Stimulated activated CD4-positive, alpha-beta T cell treated with anti-CD3 and anti-CD28 coated beads, Interleukin-1b, Interleukin-23, amount 100 ng/mL, for 1 hour (primary cell): ENCODE data around the gene CCDC102A.
"Not testable (repeated sequence)": the region's sequence is repeated elsewhere in the genome, so short reads cannot be mapped to it uniquely, and the experiment has no call there.

ENCODE experiments used
- DNase-seq, 2 donors: peaks; one replicate each; pipeline ENCODE4 v3.0.0-alpha.2; 2020; ENCODE audit warnings: low read depth in 2 of 2

CCDC102A gene

DNA sequence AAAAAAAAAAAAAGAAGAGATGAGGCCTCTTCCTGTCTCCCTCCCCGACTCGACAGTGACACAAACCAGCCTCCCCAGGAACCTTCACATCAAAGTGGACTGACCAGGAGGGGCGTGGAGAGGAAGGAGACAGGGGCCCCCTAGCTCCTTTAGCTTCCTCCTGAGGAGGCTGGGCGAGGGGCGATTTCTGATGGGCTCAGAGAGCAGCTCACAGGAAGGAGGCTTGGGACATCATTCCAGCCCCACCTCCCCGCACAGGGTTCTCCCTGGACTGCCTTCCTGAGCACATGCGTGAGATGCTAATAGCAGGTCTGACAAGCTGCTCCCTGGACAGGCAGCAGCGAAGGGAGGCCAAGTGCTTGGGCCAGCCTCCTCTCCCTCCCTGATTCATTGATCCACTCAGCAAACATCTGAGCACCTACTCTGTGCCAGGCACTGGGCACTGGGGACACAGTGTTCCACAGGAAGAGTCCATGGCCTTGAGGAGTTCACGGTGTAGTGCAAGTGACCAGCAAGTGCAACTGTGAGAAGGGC, 35.7 kb downstream of the CCDC102A start:
- no peak for DNase-seq

DNA sequence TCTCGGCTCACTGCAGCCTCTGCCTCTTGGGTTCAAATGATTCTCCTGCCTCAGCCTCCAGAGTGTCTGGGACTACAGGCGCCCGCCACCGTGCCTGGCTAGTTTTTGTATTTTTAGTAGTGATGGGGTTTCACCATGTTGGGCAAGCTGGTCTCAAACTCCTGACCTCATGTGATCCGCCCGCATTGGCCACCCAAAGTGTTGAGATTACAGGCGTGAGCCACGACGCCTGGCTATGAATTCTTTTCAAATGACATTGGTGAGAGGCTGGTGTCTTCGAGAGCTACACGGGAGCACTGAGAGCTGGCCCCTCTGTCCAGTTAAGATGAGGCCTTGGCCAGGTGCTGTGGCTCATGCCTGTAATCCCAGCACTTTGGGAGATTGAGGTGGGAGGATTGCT, 36.4 kb downstream of the CCDC102A start:
- not testable (repeated sequence) for DNase-seq

DNA sequence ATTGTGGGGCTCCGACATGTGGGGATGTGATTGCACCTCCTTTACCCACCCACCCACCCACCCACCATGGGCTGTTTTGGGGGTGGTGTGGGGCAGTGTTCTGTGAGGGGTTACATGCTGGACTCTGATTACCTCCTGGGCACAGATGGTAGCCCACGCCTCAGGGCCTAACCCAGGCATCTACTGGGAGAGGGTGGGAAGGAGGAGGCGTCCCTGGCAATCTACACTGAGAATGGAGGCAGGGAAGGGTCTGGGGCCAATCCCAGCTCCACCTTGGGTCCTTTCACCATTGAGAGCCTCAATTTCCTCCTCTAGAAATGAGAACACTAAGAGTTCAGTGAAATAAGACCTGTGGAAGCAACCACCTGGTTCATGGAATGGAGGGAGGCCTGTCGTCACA, 38.3 kb downstream of the CCDC102A start:
- no peak for DNase-seq

DNA sequence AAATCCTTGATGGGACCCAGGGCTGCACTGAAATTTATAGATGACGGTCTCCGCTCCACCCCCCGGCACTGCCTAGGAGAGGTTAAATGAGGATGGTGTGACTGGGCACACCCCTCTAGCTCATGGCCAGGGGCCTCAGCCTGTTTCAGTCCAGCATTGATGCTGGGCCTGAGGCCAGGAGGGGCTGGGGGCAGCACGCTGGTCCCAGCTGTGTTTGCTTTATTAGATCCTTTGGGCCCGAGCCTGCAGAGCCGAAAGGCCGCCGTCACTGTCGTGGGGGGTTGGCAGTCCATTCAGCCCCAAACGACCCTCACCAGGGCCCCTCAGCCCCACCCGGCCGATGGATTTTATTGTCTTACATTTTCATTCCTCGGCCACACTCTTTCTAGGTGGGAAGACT, 39.2 kb downstream of the CCDC102A start:
- no peak for DNase-seq

DNA sequence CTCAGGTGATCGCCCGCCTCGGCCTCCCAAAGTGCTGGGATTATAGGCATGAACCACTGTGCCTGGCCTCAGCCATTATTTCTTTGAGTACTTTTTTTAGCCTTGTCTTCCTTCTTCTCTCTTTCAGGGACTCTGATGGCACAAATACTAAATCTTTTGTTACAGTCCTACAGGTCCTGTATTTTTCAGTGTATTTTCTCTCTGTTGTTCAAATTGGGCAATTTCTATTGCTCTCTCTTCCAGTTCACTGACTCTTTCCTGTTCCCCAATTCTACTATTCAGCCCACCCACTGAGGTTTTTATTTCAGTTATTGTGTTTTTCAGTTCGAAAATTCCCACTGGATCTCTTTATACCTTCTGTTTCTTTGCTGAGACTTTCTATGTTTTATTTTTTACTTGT, 42.6 kb downstream of the CCDC102A start:
- no peak for DNase-seq

DNA sequence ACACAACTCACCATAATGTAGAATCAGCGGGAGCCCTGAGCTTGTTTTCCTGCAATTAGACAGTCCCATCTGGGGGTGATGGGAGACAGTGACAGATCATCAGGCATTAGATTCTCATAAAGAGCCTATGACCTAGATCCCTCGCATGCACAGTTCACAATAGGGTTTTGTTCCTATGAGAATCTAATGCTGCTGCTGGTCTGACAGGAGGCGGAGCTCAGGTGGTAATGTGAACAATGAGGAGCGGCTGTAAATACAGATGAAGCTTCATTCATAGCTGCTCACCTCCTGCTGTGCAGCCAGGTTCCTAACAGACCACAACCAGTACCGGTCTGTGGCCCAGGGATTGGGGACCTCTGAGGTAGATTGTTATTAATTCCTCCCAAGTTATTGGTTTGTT, 47.1 kb downstream of the CCDC102A start:
- DNase-seq = no peak

DNA sequence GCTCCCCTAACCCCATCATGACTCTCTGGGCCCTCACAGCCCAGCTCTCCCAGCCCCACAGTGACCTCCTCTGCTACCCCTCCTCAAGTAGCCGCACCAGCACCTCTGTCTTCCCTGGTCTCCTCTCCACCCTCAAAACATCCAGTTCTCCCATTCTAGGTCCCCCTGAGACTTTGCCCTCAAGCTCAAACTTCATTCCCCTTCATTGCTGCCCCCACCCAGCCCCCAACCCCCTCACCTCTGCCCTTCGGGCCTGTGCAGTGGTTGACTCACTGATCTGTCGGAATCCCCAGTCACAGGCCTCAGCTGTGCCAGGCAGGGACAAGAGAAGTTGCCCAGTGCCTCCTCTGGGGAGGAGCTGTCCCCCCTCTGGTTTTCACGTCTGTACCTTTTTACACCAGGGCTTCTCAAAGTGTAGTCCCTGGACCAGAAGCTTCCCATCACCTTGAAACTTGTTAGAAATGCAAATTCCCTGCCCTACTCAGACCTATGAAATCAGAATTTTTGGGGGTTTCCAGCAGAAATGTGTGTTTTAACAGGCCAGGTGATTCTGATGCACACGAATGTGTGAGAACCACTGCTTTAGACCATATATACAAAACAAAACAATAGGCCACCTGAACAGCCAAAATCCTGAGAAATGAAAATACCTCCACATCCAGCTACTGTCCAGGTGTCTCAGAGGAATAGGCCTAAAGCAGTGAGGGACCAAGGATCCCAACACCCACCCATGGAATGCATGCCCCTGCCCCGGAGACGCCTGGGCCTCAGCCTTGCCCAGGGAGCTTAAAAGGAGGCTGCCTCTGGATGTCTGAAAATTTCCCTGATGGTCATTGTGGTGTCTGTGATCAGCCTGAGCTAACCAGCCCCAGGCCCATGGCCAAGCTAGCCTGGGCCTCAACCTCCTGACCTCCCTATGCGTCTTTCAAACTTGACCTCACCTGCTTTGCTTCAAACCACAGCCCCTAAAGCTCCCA, 49.2 kb downstream of the CCDC102A start:
- no peak for DNase-seq

DNA sequence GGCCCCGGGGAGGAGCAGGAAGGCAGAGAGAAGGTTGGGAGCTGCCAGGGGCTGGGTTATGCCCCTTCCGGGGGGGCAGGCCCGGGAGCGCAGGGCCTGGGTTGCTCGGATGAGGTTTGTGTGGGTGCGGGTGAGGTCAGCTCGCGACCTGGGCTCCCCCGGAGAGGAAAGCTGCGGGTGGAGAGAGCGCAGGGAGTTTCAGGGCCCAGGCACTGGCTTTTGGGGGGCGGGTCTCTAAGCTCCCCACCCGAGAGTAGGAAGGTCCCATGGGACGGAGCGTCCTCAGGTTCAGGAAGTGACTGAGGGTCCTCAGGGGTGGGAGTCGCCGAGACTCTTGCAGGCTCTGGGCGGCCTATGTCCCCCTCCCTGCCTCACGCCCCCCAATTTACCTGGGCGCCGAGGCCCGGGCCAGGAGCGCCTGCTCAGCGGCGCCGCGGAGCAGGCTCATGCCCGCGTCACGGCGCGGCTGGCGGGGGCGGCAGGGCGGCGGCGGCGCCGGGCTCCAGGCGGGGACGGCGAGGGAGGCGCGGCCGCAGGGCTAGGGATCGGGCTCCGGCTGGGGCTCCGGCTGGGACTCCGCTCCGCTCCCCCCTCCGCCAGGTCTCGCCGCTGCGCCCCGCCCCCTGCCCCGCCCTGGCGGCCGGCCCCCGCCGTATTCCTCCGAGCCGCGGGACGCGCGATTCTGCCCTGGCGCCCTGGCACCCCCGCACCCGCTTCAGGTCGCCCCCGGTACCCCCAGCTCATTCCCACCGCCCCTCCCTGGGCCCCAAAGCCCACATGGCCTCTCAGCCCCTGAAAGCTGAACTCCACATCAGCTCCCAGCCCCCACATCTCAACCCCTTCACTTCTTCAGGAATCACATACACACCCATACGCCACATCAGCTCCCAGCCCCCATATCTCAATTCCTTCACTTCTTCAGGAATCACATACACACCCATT, 50.2 kb downstream of the CCDC102A start, which contains the start of gene DOK4:
Gene DOK4 (minus strand): TSS at position 578 of the 942 bp plus-strand sequence. CDS start 6,986 bp downstream, outside the sequence.
- peak; percentile 50 to 79 for DNase-seq

DNA sequence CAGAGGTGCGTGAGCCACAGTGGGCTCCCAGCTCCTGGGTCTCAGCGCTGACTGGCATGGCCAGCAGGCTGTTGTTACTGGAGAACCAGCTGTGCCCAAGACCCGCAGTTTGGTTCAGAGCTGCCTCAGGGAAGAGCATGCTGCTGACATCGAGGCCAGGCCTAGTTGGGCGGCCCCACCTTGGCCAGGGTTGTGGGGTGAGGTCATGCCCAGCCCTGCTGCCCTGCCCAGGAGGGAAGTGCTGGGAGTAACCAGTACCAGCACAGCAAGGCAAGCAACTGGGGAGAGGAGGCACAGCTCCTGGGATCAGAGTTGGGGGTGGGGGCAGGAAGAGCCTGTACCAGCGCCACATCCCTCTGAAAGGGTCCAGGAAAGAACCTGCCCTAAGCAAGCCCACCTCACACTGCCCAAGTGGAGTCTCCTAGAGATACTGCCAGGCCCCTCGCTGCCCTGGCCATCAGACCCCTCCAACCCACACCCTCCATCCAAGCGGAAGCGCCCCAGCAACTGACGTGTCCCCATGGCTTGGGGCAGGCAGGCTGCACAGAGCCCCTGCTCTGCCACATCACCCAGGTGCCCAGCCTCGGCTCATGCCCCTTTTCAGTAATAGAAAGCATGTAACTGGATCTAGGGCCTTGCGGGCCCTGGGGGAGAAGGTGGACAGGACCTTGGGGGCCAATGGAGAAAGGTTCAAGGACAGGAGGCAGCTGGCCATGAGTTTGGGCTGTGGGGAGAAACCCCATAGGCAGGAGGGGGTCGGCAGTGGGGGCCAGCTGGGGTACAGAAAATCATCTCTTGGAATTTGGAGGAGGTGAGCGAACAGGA, 51.1 kb downstream of the CCDC102A start:
- no peak for DNase-seq

DNA sequence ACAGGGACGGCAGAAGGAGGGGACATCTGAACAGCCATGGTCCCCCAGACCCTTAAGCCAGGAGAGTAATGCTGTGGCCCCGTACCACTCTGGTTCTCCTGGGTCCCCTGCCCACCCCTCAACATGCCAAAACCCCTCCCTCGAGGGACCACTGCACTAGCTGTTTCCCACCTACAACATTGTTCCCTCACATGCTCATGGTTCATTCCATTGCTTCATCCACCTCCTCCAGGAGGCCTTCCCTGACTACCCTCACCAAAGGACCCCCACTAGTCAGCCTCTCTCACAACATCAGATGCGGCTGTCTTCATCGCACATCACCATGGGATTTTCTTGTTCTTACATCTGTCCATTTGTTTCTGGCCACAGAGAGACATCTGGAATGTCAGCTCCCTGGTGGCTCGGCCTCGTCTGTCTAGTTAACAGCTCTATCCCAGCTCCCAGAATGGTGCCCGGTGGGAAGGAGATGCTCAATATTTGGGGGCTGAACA, 51.8 kb downstream of the CCDC102A start:
- DNase-seq = no peak

DNA sequence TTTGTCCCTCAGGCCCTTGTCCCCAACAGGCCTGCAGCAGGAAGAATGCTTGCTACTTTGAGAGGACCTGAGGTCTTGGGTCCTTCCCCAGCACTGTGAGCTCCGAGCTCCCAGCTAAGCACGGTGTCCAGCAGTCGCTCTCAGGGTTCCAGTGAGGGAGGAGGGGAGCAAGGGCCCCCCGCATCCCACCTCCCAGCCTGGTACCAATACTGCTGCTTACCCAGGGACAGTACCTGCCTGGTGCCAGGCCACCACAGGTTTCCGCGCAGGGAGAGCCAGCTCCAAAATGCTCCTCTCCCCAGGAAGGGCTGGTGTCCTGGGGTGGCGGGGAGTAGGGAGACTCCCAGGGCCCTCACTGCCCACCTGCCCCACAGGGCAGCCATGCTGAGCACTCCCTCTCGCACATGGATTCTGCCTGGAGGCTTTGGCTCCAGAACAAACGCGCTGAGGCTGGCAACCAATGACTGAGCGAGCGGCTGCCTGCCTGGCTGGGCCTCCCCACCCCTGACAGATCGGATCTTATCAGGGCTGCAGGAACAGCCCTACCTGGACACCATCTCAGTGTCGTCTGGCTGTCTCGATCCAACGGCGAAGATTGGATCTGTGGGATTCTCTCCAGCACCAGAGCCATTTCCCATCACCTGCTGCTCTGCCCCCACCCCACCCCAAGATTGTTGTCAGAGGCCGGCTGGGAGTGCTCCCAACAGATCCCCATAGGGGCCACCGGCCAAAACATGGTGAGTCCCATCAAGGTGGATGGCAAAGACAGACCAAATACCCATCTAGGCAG, 52.5 kb downstream of the CCDC102A start:
- DNase-seq = no peak

DNA sequence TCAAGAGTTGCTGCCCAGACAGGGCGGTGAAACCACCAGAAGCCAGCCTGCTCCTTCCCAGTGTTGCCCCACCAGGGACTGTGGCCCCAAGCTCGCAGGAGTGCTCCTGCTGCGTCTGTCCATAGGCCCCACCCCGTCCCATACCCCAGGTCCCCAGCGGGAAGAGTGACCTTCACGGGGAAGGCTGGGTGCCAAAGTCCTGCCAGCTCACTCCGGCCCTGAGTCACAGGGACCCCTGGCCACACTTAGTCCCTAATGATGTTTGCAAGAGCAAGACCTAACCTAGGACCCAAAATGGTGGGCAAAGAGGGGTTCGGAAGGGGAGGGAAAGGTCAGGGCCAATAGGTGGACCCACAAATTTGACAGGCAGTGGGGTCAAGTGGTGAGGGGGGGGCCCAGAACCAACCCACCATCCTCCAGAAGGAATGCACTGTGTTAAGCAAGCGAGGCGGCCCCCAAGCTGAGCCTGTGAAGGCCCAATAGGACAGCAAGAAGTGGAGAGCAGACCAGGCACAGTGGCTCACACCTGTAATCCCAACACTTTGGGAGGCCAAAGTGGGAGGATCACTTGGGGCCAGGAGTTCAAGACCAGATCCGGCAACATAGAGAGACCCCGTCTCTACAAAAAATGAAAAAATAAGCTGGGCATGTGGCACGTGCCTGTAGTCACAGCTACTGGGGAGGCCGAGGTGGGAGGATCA, 53.4 kb downstream of the CCDC102A start:
- no peak for DNase-seq

DNA sequence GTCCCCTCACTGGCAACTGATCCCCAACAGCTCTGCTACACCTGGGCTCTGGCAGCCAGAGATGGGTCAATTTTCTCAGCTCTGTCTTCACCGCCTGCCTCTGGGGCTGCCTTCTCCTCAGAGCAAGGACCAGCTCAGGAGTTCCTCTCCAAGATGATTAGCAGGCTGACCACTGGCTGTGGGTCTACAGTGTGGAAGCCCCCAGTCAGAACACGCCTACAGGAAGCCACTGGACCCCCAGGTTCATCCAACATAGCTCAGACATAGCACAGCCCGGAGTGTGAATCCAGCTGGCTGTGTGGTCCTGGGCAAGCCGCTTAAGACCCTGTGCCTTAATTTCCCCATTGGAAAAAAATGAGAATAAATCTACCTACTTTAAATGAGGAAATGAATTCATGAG, 55.0 kb downstream of the CCDC102A start:
- DNase-seq = no peak

DNA sequence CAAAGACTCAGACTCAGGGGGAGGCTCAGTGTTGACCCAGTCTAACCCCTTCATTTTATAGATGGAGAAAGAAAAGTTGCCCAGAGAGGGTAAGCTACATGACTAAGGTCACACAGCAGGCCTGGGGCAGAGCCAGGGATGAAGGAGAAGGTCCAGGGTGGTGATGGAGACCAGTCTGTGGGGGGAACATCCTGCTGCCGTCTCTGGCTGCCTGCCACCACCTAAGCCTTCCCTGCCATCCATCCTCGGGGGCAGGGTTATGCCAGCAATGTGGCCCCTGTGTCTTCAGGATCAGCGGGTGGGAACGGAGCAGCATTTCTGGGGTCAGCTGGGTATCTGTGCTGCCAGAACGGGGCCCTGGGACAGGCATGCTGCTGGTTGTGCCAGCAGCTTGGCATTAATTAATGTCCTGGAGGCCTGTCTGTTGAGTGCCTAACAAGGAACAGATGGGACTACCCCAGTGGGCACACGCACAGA, 55.6 kb downstream of the CCDC102A start:
- DNase-seq = no peak

DNA sequence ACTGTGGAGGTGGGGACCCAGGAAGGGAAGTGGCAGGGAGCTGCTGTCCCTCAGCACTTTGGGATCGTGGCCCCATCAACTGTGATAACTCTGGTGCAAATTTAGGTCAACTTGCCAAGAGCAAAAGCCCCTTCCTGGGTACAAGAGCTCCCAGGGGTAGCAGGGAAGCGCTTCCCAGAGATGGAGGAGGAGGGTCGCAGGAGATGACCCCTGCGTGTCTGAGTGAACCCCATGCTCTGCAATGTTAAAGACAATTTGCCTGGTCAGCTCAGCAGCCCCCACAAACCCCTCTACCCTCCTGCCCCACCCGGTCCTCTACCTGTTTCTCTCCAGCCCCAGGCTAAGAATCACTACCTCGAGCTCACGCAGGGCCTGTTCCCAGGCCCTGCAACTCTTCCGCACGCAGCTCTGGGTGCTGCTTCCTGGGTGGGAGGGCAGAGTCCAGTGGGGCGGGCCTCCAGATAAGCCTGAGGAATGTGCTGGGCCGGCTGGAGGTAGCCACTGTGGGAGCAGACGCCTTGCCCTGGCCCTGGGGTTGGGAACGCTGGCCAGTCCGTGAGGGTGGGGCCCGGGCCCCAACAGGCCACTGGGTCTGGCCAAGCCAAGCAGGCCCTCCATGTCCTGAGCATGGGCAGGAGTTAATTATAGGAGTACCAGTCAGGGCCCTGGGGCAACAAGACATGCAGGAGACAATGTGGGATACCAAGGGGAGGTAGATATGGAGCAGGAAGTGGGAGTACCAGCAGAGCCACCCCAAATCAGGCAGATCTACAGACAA, 56.2 kb downstream of the CCDC102A start:
- DNase-seq = no peak

DNA sequence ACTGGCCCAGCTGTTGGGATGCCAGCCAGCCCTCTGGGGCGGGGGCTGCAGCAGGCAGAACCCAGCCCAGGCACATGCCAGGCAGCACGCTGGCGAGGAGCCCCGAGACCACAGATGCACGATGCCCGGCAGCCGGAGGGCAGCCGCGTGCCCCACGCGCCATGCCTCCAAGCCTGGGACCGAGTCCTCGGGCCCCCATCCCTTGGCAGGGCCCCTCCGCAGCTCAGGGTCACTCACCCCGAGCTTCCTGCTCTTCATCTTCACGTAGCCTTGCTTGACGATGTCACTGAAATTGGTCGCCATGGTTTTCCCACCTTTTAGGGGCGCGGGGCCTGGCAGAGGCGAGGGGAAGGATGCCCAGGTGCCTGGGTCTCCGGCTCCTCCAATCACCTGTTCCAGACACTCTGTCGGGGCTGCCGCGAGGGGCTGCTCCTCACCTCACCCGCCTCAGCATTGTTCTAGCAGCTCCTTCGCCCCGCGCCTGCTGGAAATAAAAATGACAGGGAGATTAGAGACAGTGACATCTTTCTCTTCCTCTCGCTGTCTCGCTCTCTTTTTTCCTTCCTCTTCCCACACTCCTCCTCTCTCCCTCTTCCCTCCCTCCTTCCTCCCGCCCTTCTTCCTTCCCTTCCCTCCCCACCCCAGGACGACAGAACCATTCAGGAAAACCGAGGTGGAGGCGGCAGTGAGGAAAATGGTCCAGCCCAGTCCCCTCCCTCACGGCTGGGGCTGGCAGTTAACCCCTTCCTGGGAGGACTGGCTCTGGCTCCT, 57.0 kb downstream of the CCDC102A start:
- DNase-seq = no peak

DNA sequence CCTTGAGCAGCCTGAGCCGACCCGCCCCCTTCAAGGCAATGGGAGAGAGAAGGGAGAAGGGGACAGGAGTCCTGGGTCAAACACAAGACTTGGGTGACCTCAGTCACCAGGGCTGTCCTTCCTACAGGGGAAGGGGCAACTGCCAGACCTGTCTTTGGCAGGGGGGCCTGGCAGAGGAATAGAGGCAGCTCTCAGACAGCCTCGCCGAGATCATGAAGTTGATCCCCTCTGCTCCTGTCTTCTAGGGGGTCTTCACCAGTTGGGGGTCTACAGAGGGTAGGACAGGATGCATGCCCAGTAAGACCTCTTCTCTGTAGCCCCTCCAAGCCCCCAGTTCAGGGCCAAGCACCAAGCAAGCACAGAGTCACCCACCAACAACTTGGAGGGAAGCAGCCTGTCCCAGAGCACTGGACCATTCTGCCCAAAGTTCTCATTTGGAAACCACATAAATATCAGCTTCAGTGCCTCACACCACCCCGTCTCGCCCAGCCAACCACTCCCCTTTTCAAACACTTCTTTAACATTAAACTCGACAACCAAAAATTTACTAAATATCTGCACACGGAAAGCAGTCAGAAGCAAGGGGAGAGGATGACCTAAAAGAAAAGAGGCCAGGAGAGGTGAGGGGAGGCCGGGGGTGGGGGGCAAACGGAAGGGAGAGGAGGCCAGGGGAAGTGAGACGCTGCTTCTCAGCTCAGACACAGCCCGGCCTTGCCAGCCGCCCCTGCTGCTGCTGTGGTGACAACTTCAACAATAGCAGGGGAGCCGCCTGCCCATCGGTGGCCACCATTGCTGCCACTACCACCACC, 57.8 kb downstream of the CCDC102A start:
- DNase-seq = no peak
